Gastroesophageal sphincter (tissue), 3 donors: Measurements from ENCODE around the gene CD163L1.

Source experiments
- EP300 ChIP-seq: sonication (generic); formaldehyde crosslinking; IDR thresholded peaks from one replicate; pipeline ENCODE4 v1.6.1; 2017; ENCODE audit warnings: antibody characterized with exemption, mild to moderate bottlenecking
- POLR2A ChIP-seq, 2 donors: fragments of 450-650 bp; IDR thresholded peaks; one replicate each; pipeline ENCODE4 v1.6.1; 2017; ENCODE audit warnings: antibody characterized with exemption in 2 of 2, mild to moderate bottlenecking in 2 of 2, moderate library complexity in 1 of 2
- POLR2AphosphoS5 ChIP-seq: sonication (generic); formaldehyde crosslinking; IDR thresholded peaks from one replicate; pipeline ENCODE4 v1.6.1; 2017; ENCODE audit warnings: antibody characterized with exemption
- TF ChIP-seq, protein P1 (sequence below), 4 experiments: fragments of 200-600 bp in 2 of 4; fragments of 450-650 bp in 2 of 4; sonication (generic) in 1 of 4; IDR thresholded peaks; one replicate each; pipeline ENCODE4 v1.5.1; 2017 to 2019; ENCODE audit warnings: antibody characterized with exemption in 4 of 4, mild to moderate bottlenecking in 2 of 4, moderate library complexity in 2 of 4

DNA sequence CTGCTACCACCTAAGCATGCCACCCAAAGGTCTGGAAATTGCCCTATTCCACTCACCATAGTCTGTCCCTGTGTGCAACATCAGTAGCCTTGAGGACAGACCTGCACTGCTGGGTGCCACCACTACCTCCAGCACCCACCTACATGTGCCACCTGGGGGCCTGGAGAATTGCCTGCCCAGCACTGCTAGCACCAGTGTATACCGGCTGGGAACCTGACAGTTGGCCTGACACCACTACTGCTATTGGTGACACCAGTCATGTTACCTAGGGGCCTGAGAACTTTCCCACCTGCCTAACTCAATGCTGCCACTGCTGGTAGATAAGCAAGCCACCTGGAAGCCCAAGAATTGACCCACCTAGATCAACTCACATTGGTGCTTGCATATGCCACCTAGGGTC, 60.8 kb downstream of the CD163L1 start:
- TF ChIP-seq POLR2AphosphoS5 (no peak), EP300 (no peak), POLR2A (IDR thresholded peaks at IDR 0.05) (no peak)
- TF ChIP-seq, protein P1, sequence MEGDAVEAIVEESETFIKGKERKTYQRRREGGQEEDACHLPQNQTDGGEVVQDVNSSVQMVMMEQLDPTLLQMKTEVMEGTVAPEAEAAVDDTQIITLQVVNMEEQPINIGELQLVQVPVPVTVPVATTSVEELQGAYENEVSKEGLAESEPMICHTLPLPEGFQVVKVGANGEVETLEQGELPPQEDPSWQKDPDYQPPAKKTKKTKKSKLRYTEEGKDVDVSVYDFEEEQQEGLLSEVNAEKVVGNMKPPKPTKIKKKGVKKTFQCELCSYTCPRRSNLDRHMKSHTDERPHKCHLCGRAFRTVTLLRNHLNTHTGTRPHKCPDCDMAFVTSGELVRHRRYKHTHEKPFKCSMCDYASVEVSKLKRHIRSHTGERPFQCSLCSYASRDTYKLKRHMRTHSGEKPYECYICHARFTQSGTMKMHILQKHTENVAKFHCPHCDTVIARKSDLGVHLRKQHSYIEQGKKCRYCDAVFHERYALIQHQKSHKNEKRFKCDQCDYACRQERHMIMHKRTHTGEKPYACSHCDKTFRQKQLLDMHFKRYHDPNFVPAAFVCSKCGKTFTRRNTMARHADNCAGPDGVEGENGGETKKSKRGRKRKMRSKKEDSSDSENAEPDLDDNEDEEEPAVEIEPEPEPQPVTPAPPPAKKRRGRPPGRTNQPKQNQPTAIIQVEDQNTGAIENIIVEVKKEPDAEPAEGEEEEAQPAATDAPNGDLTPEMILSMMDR (IDR thresholded peaks at IDR 0.05), result no peak
